Upper lobe of right lung (tissue), 1 donor: ENCODE data around the gene CASP14. TPM values are rescaled to one million over a fixed set of nuclear protein-coding genes. Genes with fewer than 3 reads are reported as not detected.

Source experiments
- ATAC-seq: fragments of 200-7000 bp; cut with Tn5 transposase; one replicate; pipeline ENCODE4 v1.9.1; 2020; ENCODE audit warnings: mild to moderate bottlenecking, moderate library complexity
- DNase-seq: peaks from one replicate; pipeline ENCODE4 v3.0.0-alpha.2; 2020
- H3K27ac ChIP-seq: fragments of 200-600 bp; one replicate; pipeline ENCODE4 v1.8.0; 2022
- H3K27me3 ChIP-seq: fragments of 200-600 bp; one replicate; pipeline ENCODE4 v1.8.0; 2022; ENCODE audit warnings: mild to moderate bottlenecking
- H3K36me3 ChIP-seq: fragments of 200-600 bp; one replicate; pipeline ENCODE4 v1.8.0; 2022
- H3K4me1 ChIP-seq: fragments of 200-600 bp; one replicate; pipeline ENCODE4 v1.8.0; 2022
- H3K4me3 ChIP-seq: fragments of 200-600 bp; one replicate; pipeline ENCODE4 v1.8.0; 2022; ENCODE audit warnings: mild to moderate bottlenecking
- H3K9me3 ChIP-seq: fragments of 200-600 bp; one replicate; pipeline ENCODE4 v1.8.0; 2022
- CTCF ChIP-seq: fragments of 200-600 bp; IDR thresholded peaks from one replicate; pipeline ENCODE4 v1.8.0; 2022; ENCODE audit warnings: antibody characterized with exemption
- intact Hi-C: fragments of 100-400 bp; cut with DNase I; formaldehyde crosslinking; loops from one replicate; pipeline ENCODE4 v1.11.0; 2022
- total RNA-seq: library from RNA; stranded (reverse); fragmentation: NEBNext Ultra II Directional; extraction: Animal tissue kit (Norgen Biotek cat#: 25700); gene quantifications from one replicate; pipeline ENCODE4 v1.2.1, GENCODE V29; 2021
- donor health status: DM: no; HTN: yes; CAD: no; lungs with severe emphysema.

The CASP14 gene
- total RNA-seq, 1 donor from 2014 or later: not detected

GRCh38 chr19:15035795-15036311 is 13.4 kb upstream of the CASP14 start:
- TF ChIP-seq CTCF: no peak
- H3K27ac ChIP-seq: no peak overlapping the region
- no peak overlapping the region for H3K4me3 ChIP-seq
- intact Hi-C loops: no loop called here
- no peaks in the 10 kb centered on the region for H3K4me1 ChIP-seq
- no peak for ATAC-seq
- DNase-seq: no peak
- peaks cover 24% of the 10 kb centered on the region for H3K27me3 ChIP-seq
- H3K36me3 ChIP-seq: no peaks in the 10 kb centered on the region
- H3K9me3 ChIP-seq: no peaks in the 10 kb centered on the region

GRCh38 chr19:15037586-15037985 is 11.7 kb upstream of the CASP14 start:
- Histone ChIP-seq H3K9me3 (no peaks in the 10 kb centered on the region), H3K27me3 (peaks cover 24% of the 10 kb centered on the region), H3K36me3 (no peaks in the 10 kb centered on the region), H3K4me3 (no peak overlapping the region), H3K27ac (no peak overlapping the region), H3K4me1 (no peaks in the 10 kb centered on the region)
- no peak for DNase-seq
- TF ChIP-seq CTCF: no peak
- intact Hi-C loops: no loop called here
- ATAC-seq: no peak

GRCh38 chr19:15038294-15038693 is 11.0 kb upstream of the CASP14 start:
- no peaks in the 10 kb centered on the region for H3K4me1 ChIP-seq
- ATAC-seq: no peak
- H3K36me3 ChIP-seq: no peaks in the 10 kb centered on the region
- peaks cover 24% of the 10 kb centered on the region for H3K27me3 ChIP-seq
- DNase-seq: no peak
- intact Hi-C loops: no loop called here
- H3K4me3 ChIP-seq: no peak overlapping the region
- no peak overlapping the region for H3K27ac ChIP-seq
- TF ChIP-seq CTCF: no peak
- H3K9me3 ChIP-seq: no peaks in the 10 kb centered on the region

GRCh38 chr19:15042003-15042402 is 7.3 kb upstream of the CASP14 start:
- TF ChIP-seq CTCF: no peak
- Histone ChIP-seq H3K9me3 (no peaks in the 10 kb centered on the region), H3K4me1 (no peaks in the 10 kb centered on the region), H3K4me3 (no peak overlapping the region), H3K27me3 (peaks cover 18% of the 10 kb centered on the region), H3K36me3 (no peaks in the 10 kb centered on the region), H3K27ac (no peak overlapping the region)
- intact Hi-C loops: no loop called here
- no peak for ATAC-seq
- no peak for DNase-seq

- ATAC-seq (no peak), DNase-seq (no peak)
- Histone ChIP-seq H3K4me1 (no peaks in the 10 kb centered on the region), H3K27ac (no peak overlapping the region), H3K36me3 (no peaks in the 10 kb centered on the region), H3K9me3 (no peaks in the 10 kb centered on the region), H3K27me3 (peaks cover 10% of the 10 kb centered on the region), H3K4me3 (no peak overlapping the region)
- intact Hi-C loops: no loop called here
- no peak for TF ChIP-seq CTCF
Measured at GRCh38 chr19:15042826-15043225, 6.5 kb upstream of the CASP14 start.

- no peak for ATAC-seq
- DNase-seq: no peak
- Histone ChIP-seq H3K27me3 (no peaks in the 10 kb centered on the region), H3K27ac (no peak overlapping the region), H3K4me1 (no peaks in the 10 kb centered on the region), H3K4me3 (no peak overlapping the region), H3K36me3 (no peaks in the 10 kb centered on the region), H3K9me3 (no peaks in the 10 kb centered on the region)
- TF ChIP-seq CTCF: no peak
- intact Hi-C loops: no loop called here
Measured at GRCh38 chr19:15045506-15045905, 3.8 kb upstream of the CASP14 start.
